Measurements from ENCODE around the gene PRKCE.
A peak's percentile ranks its signal among the peaks of the same experiment; 100 is the strongest.

Gene PRKCE

DNA sequence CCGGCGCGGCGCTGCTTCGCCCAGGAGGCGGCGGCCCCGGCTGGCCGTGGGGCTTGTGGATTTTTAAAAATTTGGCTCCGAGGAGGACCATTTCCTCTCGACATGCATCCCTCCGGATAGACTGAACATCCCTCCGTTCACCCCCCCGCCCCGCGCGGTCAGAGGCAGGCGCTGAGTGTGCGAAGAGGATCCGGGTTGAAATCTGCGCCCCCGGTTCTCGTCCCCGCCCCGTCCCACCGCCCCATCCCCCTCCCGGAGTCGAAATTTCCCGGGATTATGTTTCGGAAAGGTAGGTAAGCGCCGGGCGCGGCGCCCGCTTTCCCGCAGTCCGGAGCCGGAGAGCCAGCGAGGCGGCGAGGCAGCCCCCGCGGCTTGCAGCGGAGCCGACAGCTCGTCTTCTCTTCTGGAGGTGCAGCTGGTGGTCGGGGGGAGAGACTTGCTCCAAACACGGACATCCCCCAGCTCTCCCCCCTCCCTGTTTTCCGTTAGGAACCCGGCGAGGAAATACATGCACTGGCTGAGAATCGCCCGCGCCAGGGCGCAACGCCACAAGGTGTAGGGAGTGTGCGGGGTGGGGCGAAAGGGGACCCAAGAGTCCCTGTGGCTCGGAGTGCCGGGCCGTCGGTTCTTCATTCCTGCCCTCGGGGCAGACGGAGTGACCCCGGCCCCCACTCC is at the start of gene PRKCE:
Gene PRKCE, plus strand, starts transcription at position 261 of the 675 bp plus-strand sequence.
- DNase-seq = no peak

GRCh38 chr2:45602624-45603023 is 48.9 kb upstream of the PRKCE start:
- DNase-seq = no peak

DNA sequence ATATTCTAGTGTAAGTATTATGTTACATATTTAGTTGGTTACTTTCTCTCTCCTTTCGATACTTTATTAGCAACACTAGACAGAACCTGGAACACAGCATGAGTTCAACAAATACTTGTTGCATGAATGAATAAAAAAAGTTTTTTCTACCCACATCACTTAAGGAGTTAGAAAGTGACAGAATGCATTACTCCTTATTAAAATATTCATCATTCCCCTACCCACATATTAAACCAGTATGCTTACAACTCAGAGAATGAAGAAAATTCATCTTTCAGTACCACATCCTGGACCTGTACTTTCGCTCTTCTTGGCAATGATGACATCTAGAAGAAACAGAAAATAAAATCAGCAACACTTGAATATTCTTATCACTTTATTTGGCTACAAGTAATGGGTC is 46.4 kb upstream of the PRKCE start:
- no peak for DNase-seq

- no peak for DNase-seq
Observed at GRCh38 chr2:45606796-45607195, 44.7 kb upstream of the PRKCE start.

DNA sequence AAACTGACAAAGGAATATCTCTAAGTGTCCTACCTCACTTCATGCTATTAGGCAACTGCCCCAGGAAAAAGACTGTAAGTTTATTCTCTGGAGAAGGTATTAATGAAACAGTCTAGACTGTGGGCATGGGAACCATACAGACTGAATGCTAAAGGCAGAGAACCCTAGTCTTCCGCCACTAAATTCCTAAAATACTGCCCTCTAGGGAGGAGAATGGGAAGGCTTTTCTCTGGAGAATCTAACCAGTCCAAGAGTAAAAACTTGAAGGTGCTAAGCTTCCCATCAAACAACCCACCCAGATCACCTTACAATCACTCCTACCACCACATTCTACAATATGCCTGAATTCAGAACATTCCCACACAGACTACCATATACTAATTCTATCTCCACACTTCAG is 43.8 kb upstream of the PRKCE start:
- DNase-seq = no peak

- peak; percentile 44 for DNase-seq
Observed at GRCh38 chr2:45610281-45611019, 41.0 kb upstream of the PRKCE start.

DNA sequence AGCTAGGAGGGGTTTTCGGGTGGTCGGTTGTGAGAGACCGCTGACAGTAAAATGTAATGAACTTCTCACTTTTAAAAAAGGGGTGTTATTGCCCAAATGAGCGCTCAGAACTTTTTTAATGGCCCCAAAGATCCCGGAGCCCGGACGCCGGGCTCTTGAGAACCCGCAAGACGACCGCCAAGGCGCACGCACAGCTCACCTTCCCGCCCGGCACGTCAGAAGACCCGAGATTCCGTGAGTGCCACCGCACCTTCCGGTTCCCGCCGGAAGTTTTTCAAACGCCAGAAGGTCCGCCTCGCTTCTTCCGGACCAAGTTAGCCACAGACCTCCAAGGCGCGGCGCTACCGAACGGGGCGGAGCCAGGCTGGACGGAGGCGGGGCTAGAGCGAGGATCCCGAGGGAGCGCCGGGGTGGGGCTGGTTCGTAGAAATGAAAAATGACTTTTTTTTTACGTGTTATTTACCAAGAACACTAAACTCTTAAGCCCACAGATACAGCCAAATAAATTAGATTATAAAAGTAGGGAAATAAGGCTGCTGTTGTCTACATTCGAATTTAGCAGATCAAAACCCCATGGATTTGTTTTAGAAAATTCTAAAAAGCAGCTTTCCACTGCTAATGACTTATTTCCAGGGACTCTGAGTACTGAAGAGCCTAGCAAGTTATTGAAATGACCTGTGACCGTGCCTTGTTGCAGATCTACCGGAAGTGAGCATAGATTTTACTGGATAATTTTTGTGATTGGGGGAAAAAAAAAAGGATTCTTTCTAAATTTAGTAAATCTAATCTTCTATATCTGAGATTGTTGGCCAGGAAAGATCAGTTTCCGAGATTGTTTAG is 40.2 kb upstream of the PRKCE start, which contains the start of gene SRBD1:
Gene SRBD1, minus strand, starts transcription at position 248 of the 840 bp plus-strand sequence. CDS start 5,826 bp downstream, outside the sequence.
- DNase-seq = peak; percentile 93

- DNase-seq = no peak
Observed at GRCh38 chr2:45612285-45612684, 39.2 kb upstream of the PRKCE start.

GRCh38 chr2:45612731-45613130 is 38.7 kb upstream of the PRKCE start:
- DNase-seq = no peak

DNA sequence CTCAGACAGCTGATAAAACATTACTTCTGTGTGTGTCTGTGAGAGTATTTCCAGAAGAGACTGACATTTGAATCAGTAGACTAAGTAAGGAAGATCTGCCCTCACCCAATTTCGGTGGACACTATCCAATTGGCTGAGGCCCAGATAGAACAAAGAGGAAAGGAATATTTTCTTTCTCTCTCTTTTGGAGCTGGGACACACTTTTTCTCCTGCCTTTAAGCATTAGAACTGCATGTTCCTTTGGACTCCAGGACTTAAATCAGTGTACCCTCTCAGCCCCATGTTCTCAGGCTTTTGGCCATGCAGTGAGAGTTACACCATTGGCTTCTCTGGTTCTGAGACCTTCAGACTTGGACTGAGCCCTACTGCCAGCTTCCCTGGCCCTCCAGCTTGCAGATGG is 37.1 kb upstream of the PRKCE start:
- no peak for DNase-seq

DNA sequence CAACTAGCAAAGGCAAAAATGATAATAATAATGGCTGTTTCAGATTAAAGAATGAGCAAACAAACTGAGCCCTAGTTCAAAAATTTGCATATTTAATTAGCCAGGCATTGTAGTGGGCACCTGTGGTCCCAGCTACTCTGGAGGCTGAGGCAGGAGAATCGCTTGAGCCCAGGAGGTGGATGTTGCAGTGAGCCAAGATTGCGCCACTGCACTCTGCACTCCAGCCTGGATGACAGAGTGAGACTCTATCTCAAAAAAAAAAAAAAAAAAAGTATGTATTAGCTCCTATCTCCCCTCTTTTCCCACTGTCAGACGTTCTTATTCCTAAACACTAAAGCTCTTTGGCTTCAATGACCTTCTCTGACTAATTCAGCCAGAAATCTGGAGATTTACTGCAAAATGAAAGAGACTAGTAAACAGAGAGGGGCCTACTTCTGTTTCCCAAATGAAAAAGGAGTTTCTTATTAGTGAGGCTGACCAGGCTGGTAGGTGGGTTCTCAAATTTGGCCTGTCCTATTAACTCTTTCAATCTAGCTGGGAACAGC is 36.5 kb upstream of the PRKCE start:
- no peak for DNase-seq

DNA sequence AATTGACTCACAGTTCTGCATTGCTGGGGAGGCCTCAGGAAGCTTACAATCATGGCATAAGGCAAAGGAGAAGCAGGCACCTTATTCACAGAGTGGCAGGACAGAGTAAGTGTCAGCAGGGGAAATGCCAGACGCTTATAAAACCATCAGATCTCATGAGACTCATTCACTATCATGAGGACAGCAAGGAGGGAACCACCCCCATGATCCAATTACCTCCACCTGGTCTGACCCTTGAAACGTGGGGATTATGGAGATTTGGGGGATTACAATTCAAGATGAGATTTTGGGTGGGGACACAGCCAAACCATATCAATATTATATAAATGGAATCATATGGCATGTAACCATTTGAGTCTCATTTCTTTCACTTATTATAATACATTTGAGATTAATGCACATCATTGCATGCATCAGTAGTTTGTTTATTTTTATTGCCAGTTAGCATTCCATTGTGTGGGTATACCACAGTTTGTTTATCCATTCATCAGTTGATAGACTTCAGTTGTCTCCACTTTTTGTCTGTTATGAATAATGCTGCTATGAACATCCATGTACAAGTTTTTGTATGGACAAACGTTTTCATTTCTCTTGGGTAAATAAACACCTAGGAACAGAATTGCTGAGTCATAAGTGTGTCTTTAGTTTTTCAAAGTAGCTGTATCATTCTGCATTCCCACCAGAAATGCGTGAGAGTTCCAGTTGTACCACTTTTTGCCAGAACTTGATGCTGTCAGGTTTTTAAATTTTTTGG is 34.6 kb upstream of the PRKCE start:
- DNase-seq = no peak

- no peak for DNase-seq
Observed at GRCh38 chr2:45617496-45617895, 34.0 kb upstream of the PRKCE start.

GRCh38 chr2:45622336-45623075 is 29.0 kb upstream of the PRKCE start:
- DNase-seq = no peak

DNA sequence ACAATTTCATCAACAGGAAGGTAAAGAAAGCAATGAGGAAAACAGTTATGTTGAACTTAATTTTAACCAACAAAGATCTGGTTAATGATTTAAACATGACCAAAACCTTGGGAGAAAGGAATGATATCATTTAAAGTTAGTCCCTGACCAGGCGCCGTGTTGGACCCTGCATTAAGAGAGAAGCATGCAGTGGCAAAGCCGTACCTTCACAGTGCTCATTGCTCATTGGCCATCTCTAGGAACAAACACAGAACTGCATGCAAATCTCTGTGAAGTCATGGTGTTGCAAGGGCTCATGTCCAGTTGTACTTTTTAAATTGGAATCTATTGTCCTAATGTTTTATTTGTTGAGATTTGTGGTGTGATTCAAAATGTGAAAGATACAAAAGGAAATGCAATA is 28.4 kb upstream of the PRKCE start:
- DNase-seq = no peak

DNA sequence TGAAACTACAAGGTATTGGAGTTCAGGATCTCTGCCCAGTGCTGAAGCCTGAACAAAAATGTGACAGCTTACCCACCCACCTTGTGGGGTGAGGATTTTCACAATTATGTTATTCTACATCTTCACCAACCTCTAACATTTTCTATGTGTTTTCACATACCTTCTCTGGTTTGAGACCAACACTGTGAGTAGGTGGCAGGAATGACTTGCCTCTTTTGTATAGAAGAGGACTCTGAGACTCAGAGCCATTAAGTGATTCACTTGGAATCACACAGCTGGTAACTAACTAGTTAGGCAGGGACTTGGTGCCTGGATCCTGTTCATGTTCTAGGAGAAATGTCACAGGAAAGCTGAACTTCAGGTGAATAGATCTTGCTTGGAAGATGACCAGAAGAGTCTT is 25.7 kb upstream of the PRKCE start:
- no peak for DNase-seq

DNA sequence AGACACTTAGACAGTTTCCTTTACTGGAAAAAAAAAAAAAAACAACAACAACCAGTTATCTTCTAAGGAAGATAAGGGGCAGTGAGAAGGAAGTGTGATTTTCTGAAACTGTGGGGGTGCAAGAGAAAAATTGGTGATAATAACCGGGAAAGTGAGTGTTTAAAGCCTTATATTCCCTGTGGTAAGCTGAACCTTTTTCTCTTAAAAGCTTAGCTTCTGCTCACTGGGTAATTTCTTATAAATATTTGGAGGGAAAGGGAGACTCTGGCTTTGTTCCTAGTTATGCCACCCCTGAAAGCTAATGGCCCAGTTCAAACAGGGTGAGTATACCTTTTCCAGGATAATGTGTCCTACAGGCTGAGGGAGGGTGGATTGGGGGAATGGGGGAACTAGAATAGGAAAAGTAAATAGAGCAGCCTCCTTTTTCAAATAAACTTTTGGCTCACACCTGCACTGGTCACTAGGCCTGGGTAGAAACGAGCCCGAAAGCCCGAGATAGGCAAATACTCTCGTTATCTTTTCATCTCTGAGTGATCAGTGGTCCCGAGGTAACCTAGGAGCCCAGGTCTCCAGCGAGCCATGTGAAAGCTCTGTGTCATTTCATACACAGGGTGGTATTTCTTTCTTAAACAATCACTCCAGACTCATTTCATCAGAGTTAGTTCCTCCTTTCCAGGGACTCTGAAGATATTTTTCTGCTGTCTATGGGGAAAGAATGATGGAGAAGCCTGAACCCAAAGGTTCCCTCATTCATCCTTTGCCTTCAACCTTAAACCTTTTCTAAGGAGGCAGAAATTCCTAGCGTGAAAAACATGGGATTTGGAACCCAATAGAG is 24.9 kb upstream of the PRKCE start:
- no peak for DNase-seq

- no peak for DNase-seq
Observed at GRCh38 chr2:45627911-45628310, 23.6 kb upstream of the PRKCE start.

- DNase-seq = no peak
Observed at GRCh38 chr2:45629971-45630370, 21.5 kb upstream of the PRKCE start.

- DNase-seq = no peak
Observed at GRCh38 chr2:45631319-45631718, 20.2 kb upstream of the PRKCE start.

- DNase-seq = no peak
Observed at GRCh38 chr2:45631955-45632354, 19.5 kb upstream of the PRKCE start.

All from NCI-H1105 (cell line).